Fibroblast of lung (primary cell): ENCODE results near the gene GYG1. TPM values are rescaled to one million over a fixed set of nuclear protein-coding genes. Genes with fewer than 3 reads are reported as not detected.
A peak's percentile ranks its signal among the peaks of the same experiment; 100 is the strongest.

Experiments used
- DNase-seq, 2 donors: peaks; one replicate each; pipeline versions ENCODE4 v3.0.0 to v3.0.0-alpha.2; 2010; ENCODE audit warnings: low read depth in 2 of 2
- H2AFZ ChIP-seq: 2 replicates; pipeline ENCODE4 v1.5.1; 2012; ENCODE audit warnings: low read length, control low read depth, inconsistent platforms
- H3K27ac ChIP-seq: 2 replicates; pipeline ENCODE4 v1.5.1; 2011; ENCODE audit warnings: low read length, control low read depth; ENCODE audit not compliant: insufficient read depth
- H3K27me3 ChIP-seq: 2 replicates; pipeline ENCODE4 v1.5.1; 2011; ENCODE audit warnings: mild to moderate bottlenecking, low read length; ENCODE audit not compliant: control insufficient read depth, insufficient read depth
- H3K36me3 ChIP-seq: 2 replicates; pipeline ENCODE4 v1.5.1; 2011; ENCODE audit warnings: low read length; ENCODE audit not compliant: control insufficient read depth, insufficient read depth
- H3K4me1 ChIP-seq: 2 replicates; pipeline ENCODE4 v1.5.1; 2011; ENCODE audit warnings: low read length; ENCODE audit not compliant: control insufficient read depth, insufficient read depth; ENCODE audit errors: extremely low read depth
- H3K4me2 ChIP-seq: 2 replicates; pipeline ENCODE4 v1.5.1; 2011; ENCODE audit warnings: low read length, control low read depth; ENCODE audit not compliant: insufficient read depth; ENCODE audit errors: extremely low read depth
- H3K4me3 ChIP-seq, 4 experiments: fragments of 200-600 bp in 1 of 4; sonication (generic) in 1 of 4; replicated peaks in 1 of 4; 2 replicates each; pipeline ENCODE4 v1.5.1; 2011 to 2016; ENCODE audit warnings: low read length in 4 of 4, low read depth in 3 of 4, mild to moderate bottlenecking in 3 of 4, control low read depth in 2 of 4, inconsistent platforms in 1 of 4, mixed read lengths in 1 of 4; ENCODE audit not compliant: insufficient read depth in 1 of 4; ENCODE audit errors: control extremely low read depth in 1 of 4
- H3K79me2 ChIP-seq: 2 replicates; pipeline ENCODE4 v1.5.1; 2012; ENCODE audit warnings: mild to moderate bottlenecking, low read length, inconsistent platforms; ENCODE audit not compliant: control insufficient read depth, insufficient read depth
- H3K9ac ChIP-seq: 2 replicates; pipeline ENCODE4 v1.5.1; 2011; ENCODE audit warnings: mild to moderate bottlenecking, low read length, control low read depth; ENCODE audit not compliant: insufficient read depth
- H3K9me3 ChIP-seq: 2 replicates; pipeline ENCODE4 v1.5.1; 2012; ENCODE audit warnings: low read depth, low read length; ENCODE audit not compliant: control insufficient read depth, insufficient read depth
- H4K20me1 ChIP-seq: 2 replicates; pipeline ENCODE4 v1.5.1; 2011; ENCODE audit warnings: low read length; ENCODE audit not compliant: control insufficient read depth, insufficient read depth; ENCODE audit errors: extremely low read depth
- CTCF ChIP-seq, 2 donors: IDR thresholded peaks in 1 of 2; conservative IDR thresholded peaks in 1 of 2; 1 replicate in 1 of 2; 2 replicates in 1 of 2; pipeline ENCODE4 v1.5.1; 2011 to 2012; ENCODE audit warnings: low read length in 2 of 2, control low read depth in 1 of 2, inconsistent platforms in 1 of 2, low read depth in 1 of 2, mild to moderate bottlenecking in 1 of 2
- EZH2 ChIP-seq: IDR thresholded peaks from 2 replicates; pipeline ENCODE4 v1.5.1; 2012; ENCODE audit warnings: low read length, control low read depth, mild to moderate bottlenecking; ENCODE audit errors: missing control alignments
- polyA plus RNA-seq, 2 donors: library from polyadenylated mRNA; depleted of rRNA in 1 of 2; stranded (reverse) in 1 of 2; unstranded in 1 of 2; fragments of >200 nt; gene quantifications; 2 replicates each; pipeline ENCODE4 v1.2.1, GENCODE V29; 2011 to 2012; ENCODE audit warnings: missing spikeins in 1 of 2
- total RNA-seq: library from RNA; depleted of rRNA; stranded (reverse); fragments of >200 nt; gene quantifications from 2 replicates; pipeline ENCODE4 v1.2.1, GENCODE V29; 2014

The GYG1 gene
- total and polyA plus RNA-seq, 2 donors (not counting 1 experiment from before 2014, with no cell fraction given), result 71.5 to 224 TPM

- TF ChIP-seq EZH2 (no peak), CTCF (conservative IDR thresholded peaks at IDR 0.05 in 1 of 2, IDR thresholded peaks at IDR 0.05 in 1 of 2; ENCODE audit: low read depth in 1 of 2, low read length in 2 of 2) (no peak)
- no peak for DNase-seq
- H3K9ac ChIP-seq, result no peak overlapping the region
- H3K79me2 ChIP-seq, result no peaks in the 10 kb centered on the region
- no peak overlapping the region for H3K4me3 ChIP-seq
- H3K27me3 ChIP-seq, result no peaks in the 10 kb centered on the region
- no peak overlapping the region for H3K4me2 ChIP-seq
- peaks cover 21% of the 10 kb centered on the region for H3K36me3 ChIP-seq
- no peak overlapping the region for H2AFZ ChIP-seq
- H3K27ac ChIP-seq, result no peak overlapping the region
- H3K4me1 ChIP-seq, result peaks cover 14% of the 10 kb centered on the region
- H3K9me3 ChIP-seq, result no peaks in the 10 kb centered on the region
- H4K20me1 ChIP-seq, result no peaks in the 10 kb centered on the region
Measured at GRCh38 chr3:149007567-149008257, 16.4 kb downstream of the GYG1 start.

DNA sequence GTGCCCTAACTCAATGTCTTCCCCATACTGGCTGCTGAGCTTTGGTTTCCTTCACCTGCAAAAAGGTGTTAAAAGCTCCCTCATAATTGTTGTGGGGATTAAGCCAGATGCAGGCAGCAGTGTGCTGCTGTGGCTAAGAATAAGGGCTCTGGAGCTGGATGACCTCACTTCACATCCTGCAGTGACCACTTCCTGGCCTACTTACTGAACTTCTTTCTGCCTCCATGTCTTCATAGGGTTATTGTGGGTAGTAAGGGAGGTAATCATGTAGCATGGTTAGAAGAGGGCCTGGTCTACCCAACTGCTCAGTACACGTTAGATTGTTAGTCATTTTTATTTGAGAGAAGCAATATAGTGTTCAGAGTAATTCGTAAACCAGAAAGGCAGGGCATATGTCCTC lies 18.4 kb downstream of the GYG1 start:
- H3K79me2 ChIP-seq, result no peaks in the 10 kb centered on the region
- H3K4me1 ChIP-seq, result peaks cover 12% of the 10 kb centered on the region
- H4K20me1 ChIP-seq, result no peaks in the 10 kb centered on the region
- H3K9ac ChIP-seq, result no peak overlapping the region
- H3K4me3 ChIP-seq, result no peak overlapping the region
- no peak overlapping the region for H2AFZ ChIP-seq
- no peak overlapping the region for H3K27ac ChIP-seq
- H3K4me2 ChIP-seq, result no peak overlapping the region
- peaks cover 21% of the 10 kb centered on the region for H3K36me3 ChIP-seq
- peak in 1 of 2 donors; percentile 39 for DNase-seq
- no peaks in the 10 kb centered on the region for H3K27me3 ChIP-seq
- TF ChIP-seq EZH2 (no peak), CTCF (conservative IDR thresholded peaks at IDR 0.05 in 1 of 2, IDR thresholded peaks at IDR 0.05 in 1 of 2; ENCODE audit: low read depth in 1 of 2, low read length in 2 of 2) (no peak)
- no peaks in the 10 kb centered on the region for H3K9me3 ChIP-seq

DNA sequence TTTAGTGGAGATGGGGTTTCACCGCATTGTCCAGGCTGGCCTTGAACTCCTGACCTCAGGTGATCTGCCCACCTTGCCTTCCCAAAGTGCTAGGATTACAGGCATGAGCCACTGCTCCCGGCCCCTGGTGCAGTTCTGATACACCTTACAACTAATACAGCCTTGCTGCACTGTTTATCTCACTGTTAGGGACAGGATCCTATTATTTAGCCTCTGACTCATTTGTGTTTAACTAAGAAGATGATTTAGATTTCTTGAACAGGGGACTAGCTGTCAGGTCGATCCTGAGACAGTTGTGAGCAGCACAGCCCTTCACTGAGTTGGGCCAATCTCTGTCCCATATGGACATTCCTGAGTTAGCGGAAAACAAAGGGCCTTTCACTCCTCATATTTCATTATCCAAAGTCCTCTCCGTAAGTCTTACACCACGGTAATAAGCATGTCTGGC lies 19.2 kb downstream of the GYG1 start:
- no peak for TF ChIP-seq CTCF (conservative IDR thresholded peaks at IDR 0.05 in 1 of 2, IDR thresholded peaks at IDR 0.05 in 1 of 2; ENCODE audit: low read depth in 1 of 2, low read length in 2 of 2)
- no peak for TF ChIP-seq EZH2
- Histone ChIP-seq H3K4me2 (no peak overlapping the region), H3K79me2 (no peaks in the 10 kb centered on the region), H3K9me3 (no peaks in the 10 kb centered on the region), H3K9ac (no peak overlapping the region), H2AFZ (no peak overlapping the region), H3K4me1 (peaks cover 18% of the 10 kb centered on the region), H3K27ac (no peak overlapping the region), H3K36me3 (peaks cover 21% of the 10 kb centered on the region), H3K4me3 (no peak overlapping the region), H4K20me1 (no peaks in the 10 kb centered on the region), H3K27me3 (no peaks in the 10 kb centered on the region)
- DNase-seq, result peak; percentile 58 to 62
